ENCODE results near the gene USP28. TPM values are rescaled to one million over a fixed set of nuclear protein-coding genes. Genes with fewer than 3 reads are reported as not detected.

USP28 gene
- total and polyA plus RNA-seq, 2 of the 8 experiments (the other 6 are each of a cell fraction or from before 2014, with no cell fraction given) = 82.6 to 119 TPM

Small RNA genes within 50 kb of the gene (small RNA-seq; reads per million reads assigned to genes)
- gene LRRC37A13P (ENCODE audit: insufficient read depth) = not detected
- gene RNU6-1107P (ENCODE audit: insufficient read depth) = not detected
- gene RPS29P19 (ENCODE audit: insufficient read depth) = not detected

Other genes starting within 250 kb of the USP28 start
- gene TMPRSS5, start 169.3 kb downstream of the USP28 start, total RNA-seq (2021; fragmentation: NEBNext Ultra II Directional; extraction: Animal tissue kit (Norgen Biotek cat#: 25700)) = 0.78 and 1.1 TPM in 2 replicates
- gene TMPRSS5, start 169.3 kb downstream of the USP28 start, polyA plus RNA-seq (2011; rRNA removed) = 0.53 and 0.54 TPM in 2 replicates
- 24.4 and 25.3 TPM in 2 replicates for gene ZW10, start 101.9 kb downstream of the USP28 start, total RNA-seq (2021; fragmentation: NEBNext Ultra II Directional; extraction: Animal tissue kit (Norgen Biotek cat#: 25700))
- 5.9 and 9.0 TPM in 2 replicates for gene ZW10, start 101.9 kb downstream of the USP28 start, polyA plus RNA-seq (2011; rRNA removed)
- not detected in 2 replicates for gene CLDN25, start 95.8 kb downstream of the USP28 start, total RNA-seq (2021; fragmentation: NEBNext Ultra II Directional; extraction: Animal tissue kit (Norgen Biotek cat#: 25700))
- not detected in 2 replicates for gene CLDN25, start 95.8 kb downstream of the USP28 start, polyA plus RNA-seq (2011; rRNA removed)
- gene HTR3B, start 29.2 kb upstream of the USP28 start, total RNA-seq (2021; fragmentation: NEBNext Ultra II Directional; extraction: Animal tissue kit (Norgen Biotek cat#: 25700)) = not detected in 2 replicates
- gene HTR3B, start 29.2 kb upstream of the USP28 start, polyA plus RNA-seq (2011; rRNA removed) = not detected in 2 replicates
- gene HTR3A, start 99.5 kb upstream of the USP28 start, total RNA-seq (2021; fragmentation: NEBNext Ultra II Directional; extraction: Animal tissue kit (Norgen Biotek cat#: 25700)) = 6.5 and 7.5 TPM in 2 replicates
- gene HTR3A, start 99.5 kb upstream of the USP28 start, polyA plus RNA-seq (2011; rRNA removed) = 8.9 and 9.3 TPM in 2 replicates
- 0.25 and 0.61 TPM in 2 replicates for gene ZBTB16, start 184.1 kb upstream of the USP28 start, total RNA-seq (2021; fragmentation: NEBNext Ultra II Directional; extraction: Animal tissue kit (Norgen Biotek cat#: 25700))
- 0.12 and 0.19 TPM in 2 replicates for gene ZBTB16, start 184.1 kb upstream of the USP28 start, polyA plus RNA-seq (2011; rRNA removed)

All from H1 (cell line).